Ishikawa (cell line): ENCODE results near the gene TTLL12.

ENCODE experiments used
- CEBPB ChIP-seq: IDR thresholded peaks from 2 replicates; pipeline ENCODE4 v1.6.1; 2012
- REST ChIP-seq: IDR thresholded peaks from 2 replicates; pipeline ENCODE4 v1.6.1; 2012; ENCODE audit warnings: low read depth, mild to moderate bottlenecking
- TAF1 ChIP-seq: IDR thresholded peaks from 2 replicates; pipeline ENCODE4 v1.6.1; 2012; ENCODE audit warnings: low read depth, mild to moderate bottlenecking
- TCF12 ChIP-seq: IDR thresholded peaks from 2 replicates; pipeline ENCODE4 v1.6.1; 2012; ENCODE audit warnings: low read depth
- YY1 ChIP-seq: IDR thresholded peaks from 2 replicates; pipeline ENCODE4 v1.6.1; 2012; ENCODE audit warnings: low read depth

GRCh38 chr22:43144949-43145348, 42.0 kb downstream of the TTLL12 start:
- TF ChIP-seq YY1 (no peak), REST (no peak), TCF12 (no peak), CEBPB (no peak), TAF1 (no peak)
